Stimulated activated CD4-positive, alpha-beta T cell treated with anti-CD3 and anti-CD28 coated beads, Interleukin-1b, Interleukin-23, amount 100 ng/mL, for 1 hour (primary cell): ENCODE measurements around the gene RADIL.

Source experiments
- DNase-seq, 2 donors: peaks; one replicate each; pipeline ENCODE4 v3.0.0-alpha.2; 2020; ENCODE audit warnings: low read depth in 2 of 2

The RADIL gene

GRCh38 chr7:4754433-4755010 is 129.0 kb downstream of the RADIL start:
- no peak for DNase-seq

DNA sequence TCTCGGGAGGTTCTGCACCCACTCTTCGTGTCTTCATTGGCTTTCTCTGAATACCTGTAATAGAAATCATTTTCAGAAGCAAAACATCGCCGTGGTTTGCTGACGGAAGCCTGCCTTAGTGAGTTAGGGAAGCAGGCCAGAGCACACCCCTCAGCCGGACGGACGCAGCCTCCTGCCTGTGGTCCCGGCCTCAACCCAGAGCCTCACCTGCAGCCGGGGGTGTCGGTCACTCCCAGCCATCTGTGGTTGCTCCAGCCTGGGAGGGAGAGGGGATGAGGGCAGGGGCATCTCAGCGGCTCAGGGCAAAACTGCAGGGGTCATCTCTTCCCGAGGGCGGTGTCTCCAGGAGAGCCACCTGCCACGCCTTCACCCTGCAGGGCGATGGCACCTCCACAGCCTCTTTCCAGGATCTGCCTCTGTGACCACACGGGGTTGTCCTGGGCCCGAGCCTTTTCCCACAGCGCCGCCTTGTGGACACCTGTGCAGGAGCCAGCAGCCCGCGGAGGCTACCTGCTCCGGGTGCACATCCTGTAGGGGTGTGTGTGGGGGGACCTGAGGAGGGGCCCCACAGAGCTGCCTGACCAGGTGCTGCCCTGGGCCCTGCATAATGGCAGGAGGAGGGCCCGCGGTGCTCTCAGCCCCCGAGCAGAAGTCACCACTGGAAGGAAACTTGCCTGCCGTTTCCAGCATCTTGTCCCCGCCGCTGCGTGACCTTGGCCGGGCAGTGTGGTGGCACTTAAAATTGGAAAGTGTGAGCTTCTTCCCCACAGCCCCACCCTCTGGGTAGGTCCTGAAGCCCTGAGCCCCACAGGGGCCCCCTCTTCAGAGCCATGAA is 129.7 kb downstream of the RADIL start:
- DNase-seq: peak; percentile 67 to 77

DNA sequence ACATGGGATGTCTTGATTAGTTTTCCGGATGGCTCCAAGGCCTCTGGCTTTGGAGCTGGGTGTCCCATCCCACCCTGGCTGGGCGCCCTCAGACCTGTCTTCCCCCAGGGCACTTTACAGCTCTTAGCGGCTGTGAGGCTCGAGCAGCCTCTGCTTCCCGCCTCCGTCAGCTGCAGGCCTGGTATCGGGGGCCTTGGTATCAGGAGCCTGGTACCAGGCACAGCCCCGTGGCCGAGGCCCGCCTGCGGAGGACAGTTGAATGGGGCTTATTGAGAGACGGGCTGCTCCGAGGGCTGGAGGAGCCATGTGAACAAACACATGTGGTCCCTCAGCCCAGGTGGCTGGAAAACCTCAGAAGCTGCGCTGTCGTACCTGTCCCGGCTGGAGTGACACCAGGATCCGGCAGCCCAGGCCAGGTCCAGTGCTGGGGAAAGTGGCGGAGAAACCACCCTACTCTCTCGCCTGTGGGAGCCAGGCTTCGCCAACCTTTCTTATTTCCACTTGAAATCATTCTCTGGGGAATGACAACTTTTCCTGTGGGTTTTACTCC is 132.0 kb downstream of the RADIL start:
- DNase-seq: no peak

DNA sequence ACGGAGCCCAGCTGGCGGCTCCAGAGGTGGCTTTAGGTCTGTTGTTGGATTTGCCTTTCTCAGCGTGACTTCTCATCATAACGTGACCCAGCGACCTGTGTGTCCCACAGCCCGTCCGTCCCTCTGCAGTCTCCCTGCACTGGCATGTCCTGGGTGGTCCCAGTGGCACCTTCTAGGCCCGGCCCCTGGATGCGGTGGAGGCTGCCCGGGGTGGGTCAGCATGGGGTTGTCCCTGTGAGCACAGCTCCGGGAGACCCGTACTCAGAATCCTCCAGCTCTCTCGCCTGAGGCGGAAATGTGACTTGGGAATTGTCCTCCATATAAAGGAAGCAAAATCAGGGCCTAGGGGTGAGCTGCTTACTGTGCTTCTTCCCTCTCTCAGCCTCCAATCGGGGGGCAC is 133.7 kb downstream of the RADIL start:
- DNase-seq: no peak

DNA sequence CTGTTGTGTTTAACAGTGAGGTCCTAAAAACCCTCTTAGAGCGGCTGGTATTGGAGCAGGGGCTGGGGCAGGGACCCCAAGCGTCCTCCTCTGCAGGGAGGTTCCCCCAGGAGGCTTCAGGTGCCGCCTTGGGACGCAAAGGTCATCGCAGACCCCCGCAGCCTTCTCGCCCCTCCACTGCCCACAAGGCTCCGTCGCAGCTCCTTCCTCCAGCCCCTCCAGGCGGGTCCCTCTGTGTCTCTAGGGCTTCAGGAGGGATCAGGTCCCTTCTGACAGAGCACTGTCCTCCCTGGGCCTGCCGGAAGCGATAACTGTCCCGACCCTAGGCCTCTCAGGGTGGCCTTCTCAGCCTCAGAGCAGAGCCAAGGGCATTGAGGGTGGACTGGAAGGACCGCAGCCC is 134.2 kb downstream of the RADIL start:
- no peak for DNase-seq
